H9 (cell line): Measurements from ENCODE around the gene SATL1. TPM values are rescaled to one million over a fixed set of nuclear protein-coding genes. Genes with fewer than 3 reads are reported as not detected.

Source experiments
- DNase-seq: peaks from one replicate; pipeline ENCODE4 v3.0.0-alpha.2; 2017
- H2AFZ ChIP-seq: one replicate; pipeline ENCODE4 v1.6.1; 2013; ENCODE audit warnings: mild to moderate bottlenecking, low read length, control low read depth, moderate library complexity
- H2AK5ac ChIP-seq: 2 replicates; pipeline ENCODE4 v1.6.1; 2013; ENCODE audit warnings: low read length, control low read depth, mixed read lengths; ENCODE audit not compliant: insufficient read length
- H2BK120ac ChIP-seq: one replicate; pipeline ENCODE4 v1.6.1; 2013; ENCODE audit warnings: low read depth, mild to moderate bottlenecking, low read length, control low read depth, inconsistent platforms; ENCODE audit not compliant: poor library complexity, severe bottlenecking
- H2BK12ac ChIP-seq: 2 replicates; pipeline ENCODE4 v1.6.1; 2013; ENCODE audit warnings: low read length, control low read depth, mixed read lengths, low read depth; ENCODE audit not compliant: insufficient read length
- H2BK15ac ChIP-seq: 2 replicates; pipeline ENCODE4 v1.6.1; 2013; ENCODE audit warnings: low read depth, low read length, control low read depth
- H2BK20ac ChIP-seq: one replicate; pipeline ENCODE4 v1.6.1; 2013; ENCODE audit warnings: low read depth, mild to moderate bottlenecking, low read length, control low read depth, inconsistent platforms; ENCODE audit not compliant: poor library complexity, severe bottlenecking
- H2BK5ac ChIP-seq: 2 replicates; pipeline ENCODE4 v1.6.1; 2013; ENCODE audit warnings: low read length, control low read depth, mixed read lengths; ENCODE audit not compliant: insufficient read length
- H3K14ac ChIP-seq: 2 replicates; pipeline ENCODE4 v1.6.1; 2013; ENCODE audit warnings: low read length, control low read depth; ENCODE audit not compliant: insufficient read depth
- H3K18ac ChIP-seq: 2 replicates; pipeline ENCODE4 v1.6.1; 2013; ENCODE audit warnings: low read depth, mild to moderate bottlenecking, mixed read lengths, low read length, control low read depth; ENCODE audit not compliant: insufficient read length
- H3K23ac ChIP-seq: 2 replicates; pipeline ENCODE4 v1.6.1; 2013; ENCODE audit warnings: low read length, control low read depth, mixed read lengths, low read depth; ENCODE audit not compliant: insufficient read length
- H3K23me2 ChIP-seq: 2 replicates; pipeline ENCODE4 v1.6.1; 2013; ENCODE audit warnings: low read depth, mild to moderate bottlenecking, mixed read lengths, low read length, control low read depth; ENCODE audit not compliant: insufficient read length, poor library complexity, severe bottlenecking
- H3K27ac ChIP-seq: 2 replicates; pipeline ENCODE4 v1.5.1; 2013; ENCODE audit warnings: low read length, control low read depth, mixed read lengths, low read depth; ENCODE audit not compliant: insufficient read length
- H3K27me3 ChIP-seq: 2 replicates; pipeline ENCODE4 v1.6.1; 2013; ENCODE audit warnings: low read length, control low read depth, inconsistent platforms; ENCODE audit not compliant: insufficient read depth
- H3K4ac ChIP-seq: 2 replicates; pipeline ENCODE4 v1.6.1; 2013; ENCODE audit warnings: low read depth, mild to moderate bottlenecking, control low read depth, inconsistent platforms, low read length, moderate library complexity
- H3K4me1 ChIP-seq: 2 replicates; pipeline ENCODE4 v1.6.1; 2013; ENCODE audit warnings: low read length, control low read depth, inconsistent platforms; ENCODE audit not compliant: insufficient read depth
- H3K4me2 ChIP-seq: 2 replicates; pipeline ENCODE4 v1.6.1; 2013; ENCODE audit warnings: low read length, control low read depth, mixed read lengths; ENCODE audit not compliant: insufficient read length, insufficient read depth
- H3K56ac ChIP-seq: 2 replicates; pipeline ENCODE4 v1.6.1; 2013; ENCODE audit warnings: low read depth, mild to moderate bottlenecking, mixed read lengths, low read length, control low read depth; ENCODE audit not compliant: insufficient read length
- H3K79me1 ChIP-seq: 2 replicates; pipeline ENCODE4 v1.6.1; 2013; ENCODE audit warnings: low read depth, mild to moderate bottlenecking, moderate library complexity, low read length, control low read depth, inconsistent platforms; ENCODE audit not compliant: insufficient read depth, poor library complexity, severe bottlenecking
- H3K79me2 ChIP-seq: 2 replicates; pipeline ENCODE4 v1.6.1; 2013; ENCODE audit warnings: low read length, control low read depth, inconsistent platforms; ENCODE audit not compliant: insufficient read depth
- H3K9ac ChIP-seq: 2 replicates; pipeline ENCODE4 v1.6.1; 2013; ENCODE audit warnings: low read length, control low read depth, mixed read lengths; ENCODE audit not compliant: insufficient read length; ENCODE audit errors: extremely low read depth
- H3K9me3 ChIP-seq: one replicate; pipeline ENCODE4 v1.6.1; 2013; ENCODE audit warnings: low read depth, low read length, inconsistent platforms; ENCODE audit not compliant: control insufficient read depth
- H3T11ph ChIP-seq: one replicate; pipeline ENCODE4 v1.6.1; 2013; ENCODE audit warnings: mild to moderate bottlenecking, low read length, control low read depth, inconsistent platforms
- H4K20me1 ChIP-seq: one replicate; pipeline ENCODE4 v1.6.1; 2013; ENCODE audit not compliant: control insufficient read depth, insufficient read length, insufficient read depth
- H4K5ac ChIP-seq: 2 replicates; pipeline ENCODE4 v1.6.1; 2013; ENCODE audit warnings: low read depth, mild to moderate bottlenecking, mixed read lengths, low read length, control low read depth; ENCODE audit not compliant: insufficient read length
- H4K8ac ChIP-seq: replicated peaks from 2 replicates; pipeline ENCODE4 v1.6.1; 2013; ENCODE audit warnings: low read length, control low read depth, mixed read lengths, low read depth; ENCODE audit not compliant: insufficient read length
- H4K91ac ChIP-seq: 2 replicates; pipeline ENCODE4 v1.6.1; 2013; ENCODE audit warnings: low read depth, mild to moderate bottlenecking, moderate library complexity, mixed read lengths, low read length, control low read depth; ENCODE audit not compliant: insufficient read length
- H3K27ac Mint-ChIP-seq, 3 experiments: 2 replicates in 2 of 3; 3 replicates in 1 of 3; pipeline ENCODE4 v1.8.0; 2020 to 2021; ENCODE audit warnings: mixed read lengths in 3 of 3, mild to moderate bottlenecking in 1 of 3, moderate library complexity in 1 of 3
- H3K27me3 Mint-ChIP-seq: 2 replicates; pipeline ENCODE4 v1.8.0; 2021; ENCODE audit warnings: low read depth, mild to moderate bottlenecking, moderate library complexity, mixed read lengths
- H3K36me3 Mint-ChIP-seq, 3 experiments: 2 replicates in 2 of 3; 3 replicates in 1 of 3; pipeline ENCODE4 v1.8.0; 2020 to 2021; ENCODE audit warnings: low read depth in 3 of 3, mixed read lengths in 3 of 3; ENCODE audit not compliant: insufficient read depth in 1 of 3
- H3K4me1 Mint-ChIP-seq, 2 experiments: 2 replicates each; pipeline ENCODE4 v1.8.0; 2020; ENCODE audit warnings: mixed read lengths in 2 of 2
- H3K4me3 Mint-ChIP-seq, 2 experiments: 2 replicates in 1 of 2; 3 replicates in 1 of 2; pipeline ENCODE4 v1.8.0; 2020 to 2021; ENCODE audit warnings: mild to moderate bottlenecking in 2 of 2, mixed read lengths in 2 of 2, moderate library complexity in 1 of 2
- H3K9me3 Mint-ChIP-seq, 2 experiments: 2 replicates in 1 of 2; 3 replicates in 1 of 2; pipeline ENCODE4 v1.8.0; 2020; ENCODE audit warnings: mild to moderate bottlenecking in 2 of 2, mixed read lengths in 2 of 2, moderate library complexity in 1 of 2
- CTCF ChIP-seq: fragments of 200-600 bp; sonication (generic); conservative IDR thresholded peaks from 3 replicates; pipeline ENCODE4 v1.8.0; 2021; ENCODE audit warnings: antibody characterized with exemption, mild to moderate bottlenecking
- WGBS: extraction: QIAGEN DNeasy Blood & Tissue Kit; methylation state at CpG from one replicate; pipeline ENCODE4 v1.1.7; 2013; ENCODE audit warnings: missing lambda C conversion rate, low lambda C conversion rate, mixed read lengths; ENCODE audit not compliant: insufficient read length; ENCODE audit errors: extremely low coverage; 5-methylcytosine and 5-hydroxymethylcytosine counted together
- total RNA-seq: library from RNA; stranded (reverse); gene quantifications from 2 replicates; pipeline ENCODE4 v1.2.1, GENCODE V29; 2021

Gene SATL1
- total RNA-seq, 1 experiment from 2014 or later = 0.31 TPM

GRCh38 chrX:85112293-85112692 is 131.3 kb downstream of the SATL1 start:
- no peak overlapping the region for H3K4ac ChIP-seq
- Mint-ChIP-seq H3K4me3 (no peak overlapping the region), H3K9me3 (peaks cover 64% of the 10 kb centered on the region in 2 experiments), H3K27ac (no peak overlapping the region; a peak in 1 of 7 replicates), H3K27me3 (no peaks in the 10 kb centered on the region), H3K4me1 (no peaks in the 10 kb centered on the region), H3K36me3 (peaks cover 4 to 10% (median 7%) of the 10 kb centered on the region in 3 experiments; a peak in 4 of 7 replicates)
- no peak overlapping the region for H2BK12ac ChIP-seq
- no peak overlapping the region for H2BK20ac ChIP-seq
- no peaks in the 10 kb centered on the region for H3K4me1 ChIP-seq
- H3K79me2 ChIP-seq = no peaks in the 10 kb centered on the region
- H4K20me1 ChIP-seq = no peaks in the 10 kb centered on the region
- H4K8ac ChIP-seq = no peak overlapping the region
- no peak overlapping the region for H2BK15ac ChIP-seq
- no peak overlapping the region for H2BK5ac ChIP-seq
- no peak overlapping the region for H3K9ac ChIP-seq
- no peak overlapping the region for H3K14ac ChIP-seq
- peaks cover 32% of the 10 kb centered on the region for H3K9me3 ChIP-seq
- no peaks in the 10 kb centered on the region for H3K23me2 ChIP-seq
- H3K4me2 ChIP-seq = no peak overlapping the region
- H2BK120ac ChIP-seq = no peak overlapping the region
- H3K27ac ChIP-seq = no peak overlapping the region
- H3T11ph ChIP-seq = no peak overlapping the region
- H3K18ac ChIP-seq = no peak overlapping the region
- no peak overlapping the region for H4K5ac ChIP-seq
- no peak overlapping the region for H3K56ac ChIP-seq
- no peaks in the 10 kb centered on the region for H3K27me3 ChIP-seq
- H3K79me1 ChIP-seq = no peaks in the 10 kb centered on the region
- no peak overlapping the region for H4K91ac ChIP-seq
- H2AFZ ChIP-seq = no peak overlapping the region
- H3K23ac ChIP-seq = no peak overlapping the region
- DNase-seq = no peak
- TF ChIP-seq CTCF = no peak
- no peak overlapping the region for H2AK5ac ChIP-seq
- no CpG with 5 or more reads among the region's 9 CpGs for WGBS
